GM21528 (cell line): ENCODE measurements around the gene PDCD2L.
"Not testable (repeated sequence)": the region's sequence is repeated elsewhere in the genome, so short reads cannot be mapped to it uniquely, and the experiment has no call there.

Experiments used
- ATAC-seq: cut with Tn5 transposase; IDR thresholded peaks from one replicate; pipeline ENCODE4 v1.9.1; 2021; ENCODE audit warnings: mild to moderate bottlenecking, moderate library complexity; ENCODE audit not compliant: unreplicated experiment, low FRiP score

Gene PDCD2L

GRCh38 chr19:34370983-34371382 is 33.2 kb upstream of the PDCD2L start:
- no peak for ATAC-seq

- no peak for ATAC-seq
Measured at GRCh38 chr19:34373601-34374288, 30.5 kb upstream of the PDCD2L start.

- no peak for ATAC-seq
Measured at GRCh38 chr19:34375598-34375997, 28.6 kb upstream of the PDCD2L start.

GRCh38 chr19:34380639-34381241 is 23.5 kb upstream of the PDCD2L start:
- ATAC-seq: no peak

- no peak for ATAC-seq
Measured at GRCh38 chr19:34381399-34382251, 22.6 kb upstream of the PDCD2L start.

- ATAC-seq: no peak
Measured at GRCh38 chr19:34382471-34382870, 21.7 kb upstream of the PDCD2L start.

- ATAC-seq: no peak
Measured at GRCh38 chr19:34383599-34383998, 20.6 kb upstream of the PDCD2L start.

GRCh38 chr19:34386645-34387445 is 17.4 kb upstream of the PDCD2L start:
- ATAC-seq: no peak

- no peak for ATAC-seq
Measured at GRCh38 chr19:34387446-34387810, 16.8 kb upstream of the PDCD2L start.

GRCh38 chr19:34388745-34389144 is 15.5 kb upstream of the PDCD2L start:
- not testable (repeated sequence) for ATAC-seq

- no peak for ATAC-seq
Measured at GRCh38 chr19:34391813-34392212, 12.4 kb upstream of the PDCD2L start.

GRCh38 chr19:34393031-34393430 is 11.2 kb upstream of the PDCD2L start:
- no peak for ATAC-seq

- ATAC-seq: no peak
Measured at GRCh38 chr19:34393629-34394028, 10.6 kb upstream of the PDCD2L start.

- no peak for ATAC-seq
Measured at GRCh38 chr19:34397853-34398252, 6.3 kb upstream of the PDCD2L start.

GRCh38 chr19:34399886-34400285 is 4.3 kb upstream of the PDCD2L start:
- ATAC-seq: no peak

GRCh38 chr19:34400844-34401243 is 3.4 kb upstream of the PDCD2L start:
- ATAC-seq: not testable (repeated sequence)

GRCh38 chr19:34402074-34402600 is 2.1 kb upstream of the PDCD2L start:
- ATAC-seq: no peak

GRCh38 chr19:34403784-34404108 is 453 bp upstream of the PDCD2L start:
- ATAC-seq: peak; percentile 14

GRCh38 chr19:34405892-34406660 is 1.9 kb downstream of the PDCD2L start:
- ATAC-seq: no peak

- no peak for ATAC-seq
Measured at GRCh38 chr19:34408411-34408810, 4.2 kb downstream of the PDCD2L start.
